ENCODE data around the gene RPS10. TPM values are rescaled to one million over a fixed set of nuclear protein-coding genes. Genes with fewer than 3 reads are reported as not detected.

RPS10 gene
- total RNA-seq, 1 donor from 2014 or later: 2,903 TPM

DNA sequence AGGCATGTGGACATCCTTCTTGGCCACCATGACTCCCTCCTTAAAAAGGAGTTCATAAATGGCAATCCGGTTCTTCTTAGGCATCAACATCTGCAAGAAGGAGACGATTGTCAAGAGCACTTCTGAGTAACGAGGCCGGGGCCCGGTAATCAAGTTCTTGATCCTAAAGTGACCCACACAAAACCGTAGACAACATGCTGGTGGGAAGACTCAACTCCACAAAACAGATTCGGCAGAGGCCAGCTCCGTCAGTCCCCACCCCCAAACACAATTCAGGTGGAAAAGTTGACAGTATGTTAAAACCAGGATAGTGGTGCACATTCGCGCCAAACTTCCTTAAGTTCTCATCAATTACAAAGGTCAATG lies 754 bp downstream of the RPS10 start:
- Mint-ChIP-seq H3K4me3 (peak overlapping the region; percentile 97), H3K9me3 (no peaks in the 10 kb centered on the region), H3K27ac (peak overlapping the region; percentile 97), H3K27me3 (no peaks in the 10 kb centered on the region), H3K36me3 (ENCODE audit: low read depth) (peaks cover 52% of the 10 kb centered on the region), H3K4me1 (peaks cover 29% of the 10 kb centered on the region)
- POLR2A ChIA-PET: interaction anchor here (0.5 to 2.4 kb wide), 13 partner anchors 8 to 463 kb away, joined by 3 to 26 read pairs (median 5); partner anchors contain the start of genes ANKS1A, HMGA1, ILRUN and SMIM29
- ATAC-seq (ENCODE audit: low read depth): no peak
- TF ChIP-seq, protein P1, sequence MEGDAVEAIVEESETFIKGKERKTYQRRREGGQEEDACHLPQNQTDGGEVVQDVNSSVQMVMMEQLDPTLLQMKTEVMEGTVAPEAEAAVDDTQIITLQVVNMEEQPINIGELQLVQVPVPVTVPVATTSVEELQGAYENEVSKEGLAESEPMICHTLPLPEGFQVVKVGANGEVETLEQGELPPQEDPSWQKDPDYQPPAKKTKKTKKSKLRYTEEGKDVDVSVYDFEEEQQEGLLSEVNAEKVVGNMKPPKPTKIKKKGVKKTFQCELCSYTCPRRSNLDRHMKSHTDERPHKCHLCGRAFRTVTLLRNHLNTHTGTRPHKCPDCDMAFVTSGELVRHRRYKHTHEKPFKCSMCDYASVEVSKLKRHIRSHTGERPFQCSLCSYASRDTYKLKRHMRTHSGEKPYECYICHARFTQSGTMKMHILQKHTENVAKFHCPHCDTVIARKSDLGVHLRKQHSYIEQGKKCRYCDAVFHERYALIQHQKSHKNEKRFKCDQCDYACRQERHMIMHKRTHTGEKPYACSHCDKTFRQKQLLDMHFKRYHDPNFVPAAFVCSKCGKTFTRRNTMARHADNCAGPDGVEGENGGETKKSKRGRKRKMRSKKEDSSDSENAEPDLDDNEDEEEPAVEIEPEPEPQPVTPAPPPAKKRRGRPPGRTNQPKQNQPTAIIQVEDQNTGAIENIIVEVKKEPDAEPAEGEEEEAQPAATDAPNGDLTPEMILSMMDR (IDR thresholded peaks at IDR 0.05): no peak
- intact Hi-C loops (cut with micrococcal nuclease): loop anchor here (5.0 kb wide), 2 partner anchors 42 to 332 kb away; partner anchors contain the start of genes PACSIN1 and SNRPC
- DNase-seq: no peak
- CTCF ChIA-PET: interaction anchor here (2.1 kb wide), 1 partner anchor 10 kb away, joined by 6 read pairs; no protein-coding TSS in a partner anchor

DNA sequence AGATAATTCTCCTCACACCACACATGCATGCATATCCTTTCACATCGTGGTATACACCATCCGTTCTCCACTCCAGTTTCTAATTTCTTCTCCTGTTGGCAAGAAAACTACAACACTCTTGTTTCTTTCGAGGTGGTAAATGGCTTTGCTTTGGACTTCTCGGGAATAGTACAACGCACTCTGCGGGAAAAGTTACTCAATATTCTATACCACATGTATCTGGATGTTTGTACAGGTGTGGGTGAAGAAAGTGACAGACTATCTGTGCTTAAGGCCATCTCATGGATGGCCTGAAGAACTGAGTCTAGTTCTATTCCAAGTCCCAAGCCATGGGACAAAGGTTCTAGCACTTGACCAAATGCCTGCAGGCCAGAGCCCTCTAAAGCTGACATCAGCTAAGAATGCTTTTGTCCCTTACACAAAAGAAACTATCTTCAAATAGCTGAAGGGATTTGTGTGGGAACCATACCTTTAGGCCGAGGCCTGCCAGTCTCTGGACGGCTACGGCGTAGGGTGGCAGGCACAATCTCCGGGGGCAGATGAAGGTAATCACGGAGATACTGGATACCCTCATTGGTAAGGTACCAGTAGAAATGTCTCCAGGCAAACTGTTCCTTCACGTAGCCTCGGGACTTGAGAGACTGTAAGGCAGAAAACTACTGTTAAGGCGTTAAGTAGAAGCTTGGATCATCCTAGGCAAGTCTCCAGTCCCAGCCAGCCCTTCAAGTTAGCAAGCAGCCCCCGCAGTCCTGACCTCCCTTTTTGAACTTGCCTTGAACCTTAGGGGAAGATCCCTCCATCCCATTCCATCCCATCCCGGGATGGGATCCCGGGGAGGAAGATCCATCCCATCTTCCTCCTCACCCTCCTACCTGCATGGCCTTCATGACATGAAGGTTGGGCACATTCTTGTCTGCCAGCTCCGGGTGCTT lies 1.4 kb downstream of the RPS10 start:
- ChIA-PET POLR2A (interaction anchor here (0.5 to 2.4 kb wide), 10 partner anchors 10 to 464 kb away, joined by 3 to 26 read pairs (median 4); partner anchors contain the start of genes ANKS1A, HMGA1, SMIM29 and TAF11), CTCF (interaction anchor here (2.1 to 3.0 kb wide), 2 partner anchors 9 to 176 kb away, joined by 6 to 11 read pairs; partner anchors contain the start of gene SMIM29)
- H3K36me3 Mint-ChIP-seq (ENCODE audit: low read depth): peaks cover 58% of the 10 kb centered on the region
- DNase-seq (no peak), ATAC-seq (ENCODE audit: low read depth) (no peak)
- peak overlapping the region; percentile 97 for H3K27ac Mint-ChIP-seq
- intact Hi-C loops (cut with micrococcal nuclease): loop anchor here (5.0 kb wide), 2 partner anchors 43 to 333 kb away; partner anchors contain the start of genes PACSIN1 and SNRPC
- TF ChIP-seq, protein P1 (IDR thresholded peaks at IDR 0.05): no peak
- no peaks in the 10 kb centered on the region for H3K27me3 Mint-ChIP-seq
- H3K9me3 Mint-ChIP-seq: no peaks in the 10 kb centered on the region
- peaks cover 29% of the 10 kb centered on the region for H3K4me1 Mint-ChIP-seq
- peak overlapping the region; percentile 97 for H3K4me3 Mint-ChIP-seq

DNA sequence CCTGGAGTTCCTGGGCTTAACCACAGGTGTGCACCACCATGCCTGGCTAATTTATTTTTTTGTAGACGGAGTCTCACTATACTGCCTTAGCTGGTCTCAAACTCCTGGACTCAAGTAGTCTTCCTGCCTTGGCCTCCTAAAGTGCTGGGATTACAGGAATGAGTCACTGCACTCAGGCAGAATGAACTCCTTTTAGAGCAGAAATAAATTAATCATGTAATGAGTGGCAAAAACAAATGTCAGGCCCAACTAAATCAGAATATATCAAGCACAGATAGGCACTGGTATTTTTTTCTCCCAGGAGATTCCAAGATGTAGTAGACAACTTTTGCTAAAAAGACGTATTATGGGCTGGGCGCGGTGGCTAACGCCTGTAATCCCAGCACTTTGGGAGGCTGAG lies 2.6 kb downstream of the RPS10 start:
- TF ChIP-seq, protein P1 (IDR thresholded peaks at IDR 0.05): no peak
- Mint-ChIP-seq H3K4me1 (peaks cover 29% of the 10 kb centered on the region), H3K27me3 (no peaks in the 10 kb centered on the region), H3K36me3 (ENCODE audit: low read depth) (peaks cover 66% of the 10 kb centered on the region), H3K9me3 (no peaks in the 10 kb centered on the region), H3K4me3 (no peak overlapping the region), H3K27ac (no peak overlapping the region)
- ATAC-seq (ENCODE audit: low read depth) (no peak), DNase-seq (no peak)
- ChIA-PET POLR2A (interaction anchor here (0.9 kb wide), 1 partner anchor 174 kb away, joined by 4 read pairs; the partner anchor contains the start of gene SMIM29), CTCF (interaction anchor here (2.1 to 3.0 kb wide), 2 partner anchors 8 to 174 kb away, joined by 6 to 11 read pairs; partner anchors contain the start of gene SMIM29)
- intact Hi-C loops (cut with micrococcal nuclease): no loop called here

DNA sequence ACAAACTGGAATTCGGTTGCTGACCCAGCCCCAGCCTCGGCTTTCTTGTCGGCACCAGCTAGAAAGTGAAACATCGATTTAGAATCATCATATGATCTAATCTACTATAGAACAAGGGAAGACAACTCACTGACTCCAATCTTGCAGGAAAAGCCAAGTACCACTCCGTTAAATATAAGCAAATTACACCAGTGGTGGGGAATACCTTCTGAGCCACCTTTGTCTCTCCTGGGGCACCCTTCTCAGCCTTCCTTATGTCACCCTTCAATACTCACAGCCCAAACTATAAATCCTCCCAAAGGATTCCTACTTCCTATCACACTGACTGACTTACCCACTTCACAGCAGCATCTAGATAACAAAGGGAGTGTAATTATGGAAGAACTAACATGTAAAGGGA lies 7.5 kb downstream of the RPS10 start:
- intact Hi-C loops (cut with micrococcal nuclease): no loop called here
- Mint-ChIP-seq H3K27ac (no peak overlapping the region), H3K27me3 (no peaks in the 10 kb centered on the region), H3K4me3 (no peak overlapping the region), H3K36me3 (ENCODE audit: low read depth) (peaks cover 76% of the 10 kb centered on the region), H3K4me1 (peaks cover 14% of the 10 kb centered on the region), H3K9me3 (no peaks in the 10 kb centered on the region)
- TF ChIP-seq, protein P1 (IDR thresholded peaks at IDR 0.05): no peak
- ChIA-PET POLR2A (no interaction called here), CTCF (interaction anchor here (9.9 kb wide), 1 partner anchor 170 kb away, joined by 168 read pairs; the partner anchor contains the start of gene SMIM29)
- ATAC-seq (ENCODE audit: low read depth): no peak
- DNase-seq: no peak

Measured in activated B cell treated with CpG ODN at 0.5 μM for 24 hours (primary cell).